Duodenal mucosa (tissue), 2 donors: ENCODE measurements around the gene ZNF860.
A peak's percentile ranks its signal among the peaks of the same experiment; 100 is the strongest.

Experiments used
- H3K27ac ChIP-seq: one replicate; pipeline ENCODE4 v1.7.0; 2013; ENCODE audit warnings: low read depth, low read length
- H3K27me3 ChIP-seq, 2 donors: one replicate each; pipeline ENCODE4 v1.7.0; 2013; ENCODE audit warnings: low read length in 2 of 2, control low read depth in 1 of 2; ENCODE audit not compliant: insufficient read depth in 2 of 2, control insufficient read depth in 1 of 2
- H3K36me3 ChIP-seq, 2 donors: one replicate each; pipeline ENCODE4 v1.7.0; 2013; ENCODE audit warnings: low read length in 2 of 2, control low read depth in 1 of 2; ENCODE audit not compliant: insufficient read depth in 2 of 2, control insufficient read depth in 1 of 2
- H3K4me1 ChIP-seq, 2 donors: one replicate each; pipeline ENCODE4 v1.7.0; 2013; ENCODE audit warnings: low read length in 2 of 2, control low read depth in 1 of 2; ENCODE audit not compliant: insufficient read depth in 2 of 2, control insufficient read depth in 1 of 2
- H3K4me3 ChIP-seq, 2 donors: one replicate each; pipeline ENCODE4 v1.7.0; 2013; ENCODE audit warnings: low read length in 2 of 2, low read depth in 1 of 2
- H3K9ac ChIP-seq, 2 donors: one replicate each; pipeline ENCODE4 v1.7.0; 2013; ENCODE audit warnings: low read length in 2 of 2, low read depth in 1 of 2
- H3K9me3 ChIP-seq, 2 donors: one replicate each; pipeline ENCODE4 v1.7.0; 2013; ENCODE audit warnings: low read length in 2 of 2, control low read depth in 1 of 2; ENCODE audit not compliant: control insufficient read depth in 1 of 2

The ZNF860 gene

GRCh38 chr3:31959951-31960792, 21.4 kb upstream of the ZNF860 start:
- Histone ChIP-seq H3K27ac (peak overlapping the region; percentile 4), H3K9ac (no peak overlapping the region), H3K9me3 (peaks cover 3 to 9% of the 10 kb centered on the region in 2 donors), H3K4me3 (peak overlapping the region; percentile 23 to 33), H3K27me3 (no peaks in the 10 kb centered on the region), H3K4me1 (peaks cover 6 to 13% of the 10 kb centered on the region in 2 donors), H3K36me3 (no peaks in the 10 kb centered on the region)

GRCh38 chr3:31960793-31961431, 20.6 kb upstream of the ZNF860 start:
- Histone ChIP-seq H3K36me3 (no peaks in the 10 kb centered on the region), H3K27me3 (no peaks in the 10 kb centered on the region), H3K4me3 (no peak overlapping the region), H3K9me3 (peaks cover 0 to 2% of the 10 kb centered on the region in 2 donors), H3K4me1 (peaks cover 6 to 13% of the 10 kb centered on the region in 2 donors), H3K27ac (no peak overlapping the region), H3K9ac (no peak overlapping the region)

- H3K27ac ChIP-seq, result no peak overlapping the region
- no peaks in the 10 kb centered on the region for H3K9me3 ChIP-seq
- no peak overlapping the region for H3K4me3 ChIP-seq
- peaks cover 6 to 13% of the 10 kb centered on the region in 2 donors for H3K4me1 ChIP-seq
- no peaks in the 10 kb centered on the region for H3K36me3 ChIP-seq
- H3K27me3 ChIP-seq, result no peaks in the 10 kb centered on the region
- no peak overlapping the region for H3K9ac ChIP-seq
These were observed 18.7 kb upstream of the ZNF860 start for GRCh38 chr3:31962801-31963205.

GRCh38 chr3:31966978-31967591, 14.5 kb upstream of the ZNF860 start:
- Histone ChIP-seq H3K27ac (no peak overlapping the region), H3K36me3 (no peaks in the 10 kb centered on the region), H3K4me1 (peaks cover 0 to 11% of the 10 kb centered on the region in 2 donors), H3K27me3 (no peaks in the 10 kb centered on the region), H3K9ac (no peak overlapping the region), H3K4me3 (no peak overlapping the region), H3K9me3 (no peaks in the 10 kb centered on the region)

GRCh38 chr3:31967592-31967991, 14.0 kb upstream of the ZNF860 start:
- Histone ChIP-seq H3K4me1 (peaks cover 0 to 11% of the 10 kb centered on the region in 2 donors), H3K27me3 (no peaks in the 10 kb centered on the region), H3K9ac (no peak overlapping the region), H3K4me3 (no peak overlapping the region), H3K9me3 (no peaks in the 10 kb centered on the region), H3K27ac (no peak overlapping the region), H3K36me3 (no peaks in the 10 kb centered on the region)

- Histone ChIP-seq H3K4me3 (peak overlapping the region in 1 of 2 donors; percentile 23), H3K9ac (no peak overlapping the region), H3K9me3 (no peaks in the 10 kb centered on the region), H3K27me3 (no peaks in the 10 kb centered on the region), H3K27ac (peak overlapping the region; percentile 45), H3K4me1 (peaks cover 0 to 11% of the 10 kb centered on the region in 2 donors), H3K36me3 (no peaks in the 10 kb centered on the region)
These were observed 13.1 kb upstream of the ZNF860 start for GRCh38 chr3:31968369-31968926.

GRCh38 chr3:31968927-31969418, 12.6 kb upstream of the ZNF860 start:
- peak overlapping the region in 1 of 2 donors; percentile 23 for H3K4me3 ChIP-seq

GRCh38 chr3:31971607-31972006, 9.9 kb upstream of the ZNF860 start:
- no peak overlapping the region for H3K27ac ChIP-seq
- no peaks in the 10 kb centered on the region for H3K36me3 ChIP-seq
- H3K9me3 ChIP-seq, result no peaks in the 10 kb centered on the region
- no peaks in the 10 kb centered on the region for H3K27me3 ChIP-seq
- H3K4me3 ChIP-seq, result no peak overlapping the region
- peaks cover 0 to 11% of the 10 kb centered on the region in 2 donors for H3K4me1 ChIP-seq
- no peak overlapping the region for H3K9ac ChIP-seq

More at GRCh38 chr3:31968927-31969418, 12.6 kb upstream of the ZNF860 start:
- Histone ChIP-seq H3K27me3 (no peaks in the 10 kb centered on the region), H3K9me3 (no peaks in the 10 kb centered on the region), H3K36me3 (no peaks in the 10 kb centered on the region), H3K4me1 (peaks cover 0 to 11% of the 10 kb centered on the region in 2 donors), H3K9ac (no peak overlapping the region), H3K27ac (peak overlapping the region; percentile 45)

GRCh38 chr3:31973081-31973480, 8.5 kb upstream of the ZNF860 start:
- Histone ChIP-seq H3K27me3 (no peaks in the 10 kb centered on the region), H3K27ac (no peak overlapping the region), H3K9ac (no peak overlapping the region), H3K9me3 (no peaks in the 10 kb centered on the region), H3K4me3 (no peak overlapping the region), H3K4me1 (peaks cover 0 to 11% of the 10 kb centered on the region in 2 donors), H3K36me3 (no peaks in the 10 kb centered on the region)
